Parathyroid adenoma (tissue), 2 donors: ENCODE data around the gene SLC25A33.

Source experiments
- H2AFZ ChIP-seq: fragments of 300-600 bp; sonication (generic); one replicate; pipeline ENCODE4 v1.7.0; 2017; ENCODE audit warnings: antibody characterized with exemption, mild to moderate bottlenecking
- H3K27ac ChIP-seq: fragments of 300-600 bp; sonication (generic); one replicate; pipeline ENCODE4 v1.7.0; 2017
- H3K27me3 ChIP-seq: fragments of 300-600 bp; sonication (generic); one replicate; pipeline ENCODE4 v1.7.0; 2017; ENCODE audit warnings: low read length; ENCODE audit not compliant: control insufficient read depth, insufficient read depth
- H3K36me3 ChIP-seq: fragments of 300-600 bp; sonication (generic); one replicate; pipeline ENCODE4 v1.7.0; 2017; ENCODE audit warnings: low read length; ENCODE audit not compliant: control insufficient read depth, insufficient read depth
- H3K4me1 ChIP-seq: fragments of 300-600 bp; sonication (generic); one replicate; pipeline ENCODE4 v1.7.0; 2017; ENCODE audit warnings: control low read depth
- H3K4me2 ChIP-seq: fragments of 300-600 bp; sonication (generic); one replicate; pipeline ENCODE4 v1.7.0; 2017; ENCODE audit warnings: low read length
- H3K4me3 ChIP-seq: fragments of 300-600 bp; sonication (generic); one replicate; pipeline ENCODE4 v1.7.0; 2017; ENCODE audit warnings: low read depth, low read length
- H3K79me2 ChIP-seq: fragments of 300-600 bp; sonication (generic); one replicate; pipeline ENCODE4 v1.7.0; 2017; ENCODE audit warnings: control low read depth
- H3K9ac ChIP-seq: fragments of 300-600 bp; sonication (generic); one replicate; pipeline ENCODE4 v1.7.0; 2017; ENCODE audit warnings: mild to moderate bottlenecking
- H3K9me3 ChIP-seq: fragments of 300-600 bp; sonication (generic); one replicate; pipeline ENCODE4 v1.7.0; 2017; ENCODE audit warnings: low read length; ENCODE audit not compliant: control insufficient read depth
- CTCF ChIP-seq: fragments of 300-600 bp; sonication (generic); IDR thresholded peaks from one replicate; pipeline ENCODE4 v1.7.0; 2017; ENCODE audit warnings: antibody characterized with exemption, mild to moderate bottlenecking
- donor health status: primary hyperparathyroidism.

Gene SLC25A33

DNA sequence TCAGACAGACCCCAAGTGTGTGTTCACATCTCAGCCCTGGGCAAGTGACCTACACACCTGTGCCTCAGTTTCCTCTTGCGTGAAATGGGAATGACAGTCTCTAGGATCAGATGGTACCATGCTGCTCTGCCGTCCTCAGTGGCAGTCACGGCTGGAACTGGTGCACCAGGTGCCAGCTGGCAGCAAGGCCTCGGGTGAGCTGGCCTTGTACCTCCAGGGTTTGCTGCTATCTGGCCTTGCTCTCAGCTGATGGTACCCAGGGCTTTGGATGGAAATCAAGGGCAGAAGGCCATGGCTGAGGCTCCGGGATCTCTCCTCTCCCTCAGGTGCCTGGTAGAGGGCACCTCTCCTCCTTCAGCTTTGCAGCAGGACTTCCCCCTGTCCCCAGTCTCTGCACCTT lies 70.7 kb downstream of the SLC25A33 start:
- Histone ChIP-seq H3K4me3 (no peak overlapping the region), H3K36me3 (no peaks in the 10 kb centered on the region), H3K4me2 (no peak overlapping the region), H3K4me1 (no peaks in the 10 kb centered on the region), H3K9me3 (no peaks in the 10 kb centered on the region), H3K9ac (no peak overlapping the region), H2AFZ (no peak overlapping the region), H3K79me2 (no peaks in the 10 kb centered on the region), H3K27ac (no peak overlapping the region), H3K27me3 (no peaks in the 10 kb centered on the region)
- no peak for TF ChIP-seq CTCF

- no peak for TF ChIP-seq CTCF
- H3K36me3 ChIP-seq, result no peaks in the 10 kb centered on the region
- no peaks in the 10 kb centered on the region for H3K9me3 ChIP-seq
- H3K27ac ChIP-seq, result no peak overlapping the region
- H3K4me2 ChIP-seq, result no peak overlapping the region
- H3K4me1 ChIP-seq, result no peaks in the 10 kb centered on the region
- H3K9ac ChIP-seq, result no peak overlapping the region
- no peaks in the 10 kb centered on the region for H3K27me3 ChIP-seq
- no peaks in the 10 kb centered on the region for H3K79me2 ChIP-seq
- H2AFZ ChIP-seq, result no peak overlapping the region
- H3K4me3 ChIP-seq, result no peak overlapping the region
Observed at GRCh38 chr1:9610548-9610947, 71.3 kb downstream of the SLC25A33 start.

DNA sequence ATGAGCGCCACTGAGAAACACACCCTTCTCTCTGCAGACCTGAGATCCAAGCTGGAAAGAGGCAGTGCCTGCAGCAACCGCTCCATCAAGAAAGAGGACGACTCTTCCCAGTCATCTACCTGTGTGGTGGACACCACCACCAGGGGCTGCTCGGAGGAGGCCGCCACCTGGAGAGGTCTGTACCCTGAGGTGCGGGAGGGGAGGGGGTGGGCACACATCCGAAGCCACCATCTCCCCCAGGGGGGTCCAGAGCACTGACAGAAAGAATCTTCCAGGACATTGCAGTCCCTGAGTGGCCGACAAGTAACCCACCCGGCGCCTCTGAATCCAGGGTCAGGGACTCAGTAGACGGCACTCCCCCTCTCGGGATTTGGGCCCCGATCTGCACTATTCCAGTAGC lies 72.5 kb downstream of the SLC25A33 start:
- H3K79me2 ChIP-seq, result no peaks in the 10 kb centered on the region
- H3K27me3 ChIP-seq, result no peaks in the 10 kb centered on the region
- no peak for TF ChIP-seq CTCF
- no peak overlapping the region for H3K9ac ChIP-seq
- no peak overlapping the region for H3K4me2 ChIP-seq
- no peak overlapping the region for H2AFZ ChIP-seq
- H3K36me3 ChIP-seq, result no peaks in the 10 kb centered on the region
- no peak overlapping the region for H3K27ac ChIP-seq
- no peaks in the 10 kb centered on the region for H3K4me1 ChIP-seq
- H3K4me3 ChIP-seq, result no peak overlapping the region
- no peaks in the 10 kb centered on the region for H3K9me3 ChIP-seq

GRCh38 chr1:9612162-9612845 lies 73.0 kb downstream of the SLC25A33 start:
- Histone ChIP-seq H3K4me2 (no peak overlapping the region), H3K79me2 (no peaks in the 10 kb centered on the region), H3K4me3 (no peak overlapping the region), H3K27me3 (no peaks in the 10 kb centered on the region), H3K9ac (no peak overlapping the region), H3K36me3 (no peaks in the 10 kb centered on the region), H3K4me1 (no peaks in the 10 kb centered on the region), H3K9me3 (no peaks in the 10 kb centered on the region), H2AFZ (no peak overlapping the region), H3K27ac (no peak overlapping the region)
- no peak for TF ChIP-seq CTCF
